K562 (cell line): ENCODE results near the gene GDNF. TPM values are rescaled to one million over a fixed set of nuclear protein-coding genes. Genes with fewer than 3 reads are reported as not detected.

Experiments
- ATAC-seq: fragments of 200-7000 bp; cut with Tn5 transposase; 3 replicates; pipeline ENCODE4 v1.9.1; 2020; ENCODE audit warnings: moderate library complexity
- BruUV-seq: library from RNA; stranded (reverse); fragments of 400-500 nt; replicated peaks from 2 replicates; lab custom pipeline; 2021; lab: Mats Ljungman, UMichigan
- CTCF ChIA-PET: fragments of 300-600 bp; formaldehyde crosslinking; extraction: SDS; loops from one replicate; lab custom pipeline; 2021; ENCODE audit warnings: low intra/inter-chr PET ratio; lab: Yijun Ruan, JAX
- POLR2A ChIA-PET: fragments of 300-600, 350-650 bp; sonication (Branson Sonifier 250); formaldehyde crosslinking; extraction: SDS; loops from one replicate; lab custom pipeline; 2021; ENCODE audit warnings: antibody characterized with exemption, inconsistent platforms; lab: Yijun Ruan, JAX
- DNase-seq, 4 experiments: peaks; one replicate each; pipeline versions ENCODE4 v3.0.0 to v3.0.0-alpha.2; 2011 to 2018; ENCODE audit warnings: low spot score in 3 of 4, mixed read lengths in 3 of 4; ENCODE audit errors: extremely low read depth in 1 of 4
- FAIRE-seq: peaks from 2 replicates; lab custom pipeline; 2011; peaks lifted over from hg19 to GRCh38; lab: Jason Lieb, UNC
- H2AFZ ChIP-seq: 2 replicates; pipeline ENCODE4 v1.6.0; 2011; ENCODE audit warnings: low read depth, low read length, control low read depth, inconsistent platforms
- H3K27ac ChIP-seq: fragments of 200-600 bp; 3 replicates; pipeline ENCODE4 v1.8.0; 2011; ENCODE audit warnings: low read depth, mild to moderate bottlenecking, control low read depth, inconsistent platforms, low read length, moderate library complexity, mixed read lengths; ENCODE audit errors: extremely low read depth
- H3K27me3 ChIP-seq, 2 experiments: fragments of 300-600 bp in 1 of 2; 2 replicates in 1 of 2; 3 replicates in 1 of 2; pipeline versions ENCODE4 v1.6.0 to v1.8.0; 2011; ENCODE audit warnings: inconsistent platforms in 2 of 2, low read length in 2 of 2, mild to moderate bottlenecking in 1 of 2, mixed read lengths in 1 of 2, moderate library complexity in 1 of 2; ENCODE audit not compliant: control insufficient read depth in 2 of 2, insufficient read depth in 2 of 2
- H3K36me3 ChIP-seq: fragments of 300-600 bp; 3 replicates; pipeline ENCODE4 v1.8.0; 2011; ENCODE audit warnings: mild to moderate bottlenecking, low read length, inconsistent platforms; ENCODE audit not compliant: control insufficient read depth, insufficient read depth
- H3K4me1 ChIP-seq, 2 experiments: fragments of 200-600 bp in 1 of 2; replicated peaks in 1 of 2; 2 replicates in 1 of 2; 3 replicates in 1 of 2; pipeline versions ENCODE4 v1.5.1 to v1.8.0; 2011; ENCODE audit warnings: inconsistent platforms in 2 of 2, low read length in 2 of 2, mild to moderate bottlenecking in 1 of 2, mixed read lengths in 1 of 2, moderate library complexity in 1 of 2; ENCODE audit not compliant: control insufficient read depth in 2 of 2, insufficient read depth in 2 of 2
- H3K4me2 ChIP-seq: 2 replicates; pipeline ENCODE4 v1.6.1; 2011; ENCODE audit warnings: low read length, control low read depth, inconsistent platforms, mixed read lengths; ENCODE audit not compliant: insufficient read depth
- H3K4me3 ChIP-seq: fragments of 200-600 bp; sonication (generic), shearing (Covaris generic); 2 replicates; pipeline ENCODE4 v1.5.1; 2016; ENCODE audit warnings: control low read depth, inconsistent platforms
- H3K79me2 ChIP-seq: fragments of 200-600 bp; 3 replicates; pipeline ENCODE4 v1.8.0; 2011; ENCODE audit warnings: low read length, inconsistent platforms; ENCODE audit not compliant: control insufficient read depth, insufficient read depth
- H3K9ac ChIP-seq, 2 experiments: 2 replicates each; pipeline versions ENCODE4 v1.6.0 to v1.6.1; 2011; ENCODE audit warnings: low read depth in 2 of 2, low read length in 2 of 2, control low read depth in 1 of 2, inconsistent platforms in 1 of 2, mild to moderate bottlenecking in 1 of 2, mixed read lengths in 1 of 2; ENCODE audit not compliant: insufficient read depth in 1 of 2
- H3K9me1 ChIP-seq: one replicate; pipeline ENCODE4 v1.6.0; 2011; ENCODE audit warnings: inconsistent platforms, mild to moderate bottlenecking, low read length, moderate library complexity; ENCODE audit not compliant: control insufficient read depth, insufficient read depth
- H3K9me3 ChIP-seq: replicated peaks from 2 replicates; pipeline ENCODE4 v1.5.1; 2011; ENCODE audit warnings: low read depth, low read length, inconsistent platforms; ENCODE audit not compliant: control insufficient read depth, insufficient read depth
- H4K20me1 ChIP-seq: replicated peaks from 2 replicates; pipeline ENCODE4 v1.6.1; 2011; ENCODE audit warnings: low read length, inconsistent platforms, mixed read lengths; ENCODE audit not compliant: control insufficient read depth, insufficient read depth
- FUS ChIP-seq: fragments of 200-400 bp; formaldehyde crosslinking; optimal IDR thresholded peaks from 2 replicates; pipeline ENCODE3; 2017; ENCODE audit warnings: low read depth, low read length
- PCBP1 ChIP-seq: fragments of 200-400 bp; formaldehyde crosslinking; IDR thresholded peaks from 2 replicates; pipeline ENCODE4 v1.6.1; 2018; ENCODE audit warnings: mild to moderate bottlenecking, low read depth, low read length; ENCODE audit not compliant: poor library complexity, severe bottlenecking
- SMAD4 ChIP-seq: fragments of 250-450 bp; sonication (Bioruptor Pico); conservative IDR thresholded peaks from 2 replicates; pipeline ENCODE4 v1.8.0; 2021; ENCODE audit warnings: inconsistent platforms, mild to moderate bottlenecking, moderate library complexity
- WGBS: fragments of 100-300 bp; shearing (Covaris generic); methylation state at CpG from one replicate; pipeline ENCODE4 v1.1.6; 2016; ENCODE audit warnings: low coverage, mixed read lengths; ENCODE audit not compliant: insufficient coverage; ENCODE audit errors: missing lambda C conversion rate; 5-methylcytosine and 5-hydroxymethylcytosine counted together
- in situ Hi-C: fragments of 300-500 bp; cut with MboI; formaldehyde crosslinking; loops from 4 replicates; pipeline ENCODE4 v1.15.0; 2018; ENCODE audit warnings: inconsistent platforms, mixed read lengths
- intact Hi-C: fragments of 100-400 bp; cut with micrococcal nuclease; formaldehyde crosslinking; loops from 2 replicates; pipeline ENCODE4 v1.14.2; 2022
- polyA plus RNA-seq, 8 experiments: library from polyadenylated mRNA; depleted of rRNA in 4 of 8; stranded (reverse) in 5 of 8; unstranded in 3 of 8; fragments of >200 nt; fragmentation: Nextera tagmentation in 2 of 8; fragmentation: Illumina TruSeq in 1 of 8; extraction: Ambion mirVana in 2 of 8; extraction: Trizol in 1 of 8; gene quantifications; 2 replicates each; pipeline versions ENCODE4 v1.2.1 to v1.2.3, GENCODE V29; 2011 to 2014; ENCODE audit warnings: inconsistent platforms in 1 of 8, missing spikeins in 1 of 8
- total RNA-seq, 7 experiments: library from RNA; depleted of rRNA in 6 of 7; stranded (reverse); fragments of >200 nt in 6 of 7; fragmentation: Illumina TruSeq in 2 of 7; extraction: Trizol in 2 of 7; gene quantifications; 2 replicates each; pipeline versions ENCODE4 v1.2.1 to v1.2.3, GENCODE V29; 2011 to 2021; ENCODE audit warnings: low replicate concordance in 1 of 7
- TF ChIP-seq, protein P1 (sequence below): fragments of 200-600 bp; sonication (generic); IDR thresholded peaks from one replicate; pipeline ENCODE4 v1.6.1; 2012; ENCODE audit warnings: mild to moderate bottlenecking, low read depth, low read length, inconsistent platforms

The GDNF gene
- total and polyA plus RNA-seq, 9 of the 15 experiments (the other 6 are each of a cell fraction or from before 2014, with no cell fraction given), result not detected

DNA sequence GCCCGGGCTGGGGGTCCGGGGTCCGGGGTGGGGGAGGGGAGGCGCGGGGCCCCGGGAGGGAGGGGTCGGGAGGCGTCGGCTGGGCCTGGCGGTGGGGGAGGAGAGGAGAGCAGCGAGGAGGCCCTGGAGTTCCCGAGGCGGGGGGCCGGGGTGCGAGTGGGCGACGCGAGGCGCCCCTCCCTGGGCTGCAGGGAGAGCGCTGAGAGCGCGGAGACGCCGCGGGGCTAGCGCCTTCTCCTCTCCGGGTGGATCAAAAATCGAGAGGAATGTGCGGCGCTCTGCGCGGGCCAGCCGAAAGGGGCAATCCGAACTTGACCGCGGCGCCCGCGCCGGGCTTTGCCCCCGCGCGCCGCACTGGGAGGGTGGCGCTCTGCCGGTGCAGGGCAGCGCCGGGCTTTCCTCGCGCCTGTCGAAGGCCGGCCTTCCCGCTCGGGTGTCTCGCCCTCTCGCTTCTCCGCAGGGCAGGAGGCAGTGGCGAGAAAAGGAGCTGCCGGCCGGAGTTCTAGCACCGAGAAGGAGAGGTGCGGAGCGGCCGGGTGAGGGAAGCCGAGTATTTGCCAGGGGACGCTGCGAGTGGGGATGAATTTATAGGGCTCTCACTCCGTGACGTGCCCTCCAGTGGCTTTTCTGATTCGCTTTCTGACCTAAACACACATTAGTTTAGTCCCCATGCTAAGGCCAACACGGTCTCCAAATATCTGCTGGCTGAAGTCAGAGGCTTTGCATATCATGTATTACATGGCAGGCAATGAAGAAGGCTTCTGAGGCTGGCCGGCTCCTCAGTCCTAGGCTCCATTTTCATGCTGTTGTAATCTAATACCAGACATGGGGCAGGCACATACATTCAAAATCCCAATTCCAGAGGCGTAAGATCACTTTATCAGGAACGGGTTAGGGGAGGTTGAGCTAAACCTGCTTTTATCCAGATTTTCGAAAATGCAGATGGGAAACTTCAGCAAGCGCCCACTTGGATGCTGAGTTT, 503 bp upstream of the GDNF start:
- ATAC-seq, result no peak
- no peak for FAIRE-seq
- no TSS peak for BruUV-seq
- in situ Hi-C loops, result loop anchor here (10.0 kb wide), 1 partner anchor 354 kb away; no protein-coding TSS in a partner anchor
- Histone ChIP-seq H3K4me3 (no peak overlapping the region), H3K9ac (no peak overlapping the region), H3K9me3 (0 out of 2 replicates have a peak, but pooled peaks cover 2% of the 10 kb centered on the region), H3K4me1 (peaks cover 0 to 28% of the 10 kb centered on the region in 2 experiments; a peak in 2 of 5 replicates), H3K27me3 (peaks cover 36 to 62% of the 10 kb centered on the region in 2 experiments; a peak in 4 of 5 replicates), H2AFZ (no peak overlapping the region), H3K4me2 (no peak overlapping the region), H3K79me2 (no peaks in the 10 kb centered on the region), H3K27ac (no peak overlapping the region), H3K9me1 (no peaks in the 10 kb centered on the region), H3K36me3 (no peaks in the 10 kb centered on the region), H4K20me1 (no peaks in the 10 kb centered on the region; the same call in 1 of the 2 replicates)
- CTCF ChIA-PET, result no interaction called here
- TF ChIP-seq, protein P1, sequence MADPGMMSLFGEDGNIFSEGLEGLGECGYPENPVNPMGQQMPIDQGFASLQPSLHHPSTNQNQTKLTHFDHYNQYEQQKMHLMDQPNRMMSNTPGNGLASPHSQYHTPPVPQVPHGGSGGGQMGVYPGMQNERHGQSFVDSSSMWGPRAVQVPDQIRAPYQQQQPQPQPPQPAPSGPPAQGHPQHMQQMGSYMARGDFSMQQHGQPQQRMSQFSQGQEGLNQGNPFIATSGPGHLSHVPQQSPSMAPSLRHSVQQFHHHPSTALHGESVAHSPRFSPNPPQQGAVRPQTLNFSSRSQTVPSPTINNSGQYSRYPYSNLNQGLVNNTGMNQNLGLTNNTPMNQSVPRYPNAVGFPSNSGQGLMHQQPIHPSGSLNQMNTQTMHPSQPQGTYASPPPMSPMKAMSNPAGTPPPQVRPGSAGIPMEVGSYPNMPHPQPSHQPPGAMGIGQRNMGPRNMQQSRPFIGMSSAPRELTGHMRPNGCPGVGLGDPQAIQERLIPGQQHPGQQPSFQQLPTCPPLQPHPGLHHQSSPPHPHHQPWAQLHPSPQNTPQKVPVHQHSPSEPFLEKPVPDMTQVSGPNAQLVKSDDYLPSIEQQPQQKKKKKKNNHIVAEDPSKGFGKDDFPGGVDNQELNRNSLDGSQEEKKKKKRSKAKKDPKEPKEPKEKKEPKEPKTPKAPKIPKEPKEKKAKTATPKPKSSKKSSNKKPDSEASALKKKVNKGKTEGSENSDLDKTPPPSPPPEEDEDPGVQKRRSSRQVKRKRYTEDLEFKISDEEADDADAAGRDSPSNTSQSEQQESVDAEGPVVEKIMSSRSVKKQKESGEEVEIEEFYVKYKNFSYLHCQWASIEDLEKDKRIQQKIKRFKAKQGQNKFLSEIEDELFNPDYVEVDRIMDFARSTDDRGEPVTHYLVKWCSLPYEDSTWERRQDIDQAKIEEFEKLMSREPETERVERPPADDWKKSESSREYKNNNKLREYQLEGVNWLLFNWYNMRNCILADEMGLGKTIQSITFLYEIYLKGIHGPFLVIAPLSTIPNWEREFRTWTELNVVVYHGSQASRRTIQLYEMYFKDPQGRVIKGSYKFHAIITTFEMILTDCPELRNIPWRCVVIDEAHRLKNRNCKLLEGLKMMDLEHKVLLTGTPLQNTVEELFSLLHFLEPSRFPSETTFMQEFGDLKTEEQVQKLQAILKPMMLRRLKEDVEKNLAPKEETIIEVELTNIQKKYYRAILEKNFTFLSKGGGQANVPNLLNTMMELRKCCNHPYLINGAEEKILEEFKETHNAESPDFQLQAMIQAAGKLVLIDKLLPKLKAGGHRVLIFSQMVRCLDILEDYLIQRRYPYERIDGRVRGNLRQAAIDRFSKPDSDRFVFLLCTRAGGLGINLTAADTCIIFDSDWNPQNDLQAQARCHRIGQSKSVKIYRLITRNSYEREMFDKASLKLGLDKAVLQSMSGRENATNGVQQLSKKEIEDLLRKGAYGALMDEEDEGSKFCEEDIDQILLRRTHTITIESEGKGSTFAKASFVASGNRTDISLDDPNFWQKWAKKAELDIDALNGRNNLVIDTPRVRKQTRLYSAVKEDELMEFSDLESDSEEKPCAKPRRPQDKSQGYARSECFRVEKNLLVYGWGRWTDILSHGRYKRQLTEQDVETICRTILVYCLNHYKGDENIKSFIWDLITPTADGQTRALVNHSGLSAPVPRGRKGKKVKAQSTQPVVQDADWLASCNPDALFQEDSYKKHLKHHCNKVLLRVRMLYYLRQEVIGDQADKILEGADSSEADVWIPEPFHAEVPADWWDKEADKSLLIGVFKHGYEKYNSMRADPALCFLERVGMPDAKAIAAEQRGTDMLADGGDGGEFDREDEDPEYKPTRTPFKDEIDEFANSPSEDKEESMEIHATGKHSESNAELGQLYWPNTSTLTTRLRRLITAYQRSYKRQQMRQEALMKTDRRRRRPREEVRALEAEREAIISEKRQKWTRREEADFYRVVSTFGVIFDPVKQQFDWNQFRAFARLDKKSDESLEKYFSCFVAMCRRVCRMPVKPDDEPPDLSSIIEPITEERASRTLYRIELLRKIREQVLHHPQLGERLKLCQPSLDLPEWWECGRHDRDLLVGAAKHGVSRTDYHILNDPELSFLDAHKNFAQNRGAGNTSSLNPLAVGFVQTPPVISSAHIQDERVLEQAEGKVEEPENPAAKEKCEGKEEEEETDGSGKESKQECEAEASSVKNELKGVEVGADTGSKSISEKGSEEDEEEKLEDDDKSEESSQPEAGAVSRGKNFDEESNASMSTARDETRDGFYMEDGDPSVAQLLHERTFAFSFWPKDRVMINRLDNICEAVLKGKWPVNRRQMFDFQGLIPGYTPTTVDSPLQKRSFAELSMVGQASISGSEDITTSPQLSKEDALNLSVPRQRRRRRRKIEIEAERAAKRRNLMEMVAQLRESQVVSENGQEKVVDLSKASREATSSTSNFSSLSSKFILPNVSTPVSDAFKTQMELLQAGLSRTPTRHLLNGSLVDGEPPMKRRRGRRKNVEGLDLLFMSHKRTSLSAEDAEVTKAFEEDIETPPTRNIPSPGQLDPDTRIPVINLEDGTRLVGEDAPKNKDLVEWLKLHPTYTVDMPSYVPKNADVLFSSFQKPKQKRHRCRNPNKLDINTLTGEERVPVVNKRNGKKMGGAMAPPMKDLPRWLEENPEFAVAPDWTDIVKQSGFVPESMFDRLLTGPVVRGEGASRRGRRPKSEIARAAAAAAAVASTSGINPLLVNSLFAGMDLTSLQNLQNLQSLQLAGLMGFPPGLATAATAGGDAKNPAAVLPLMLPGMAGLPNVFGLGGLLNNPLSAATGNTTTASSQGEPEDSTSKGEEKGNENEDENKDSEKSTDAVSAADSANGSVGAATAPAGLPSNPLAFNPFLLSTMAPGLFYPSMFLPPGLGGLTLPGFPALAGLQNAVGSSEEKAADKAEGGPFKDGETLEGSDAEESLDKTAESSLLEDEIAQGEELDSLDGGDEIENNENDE, result no peak
- peak; percentile 45 for TF ChIP-seq PCBP1
- TF ChIP-seq SMAD4 (CRISPR knock-in tag), result no peak
- TF ChIP-seq FUS, result no peak
- DNase-seq, result no peak
- POLR2A ChIA-PET, result interaction anchor here (0.7 kb wide), 1 partner anchor 608 kb away, joined by 3 read pairs; no protein-coding TSS in a partner anchor
- intact Hi-C loops, result no loop called here
- 31% methylated on average over 39 of the region's 76 CpGs for WGBS
